GM21423 (cell line): ENCODE measurements around the gene MGLL.

Experiments
- ATAC-seq: cut with Tn5 transposase; IDR thresholded peaks from one replicate; pipeline ENCODE4 v1.9.1; 2021; ENCODE audit warnings: mild to moderate bottlenecking, moderate library complexity; ENCODE audit not compliant: unreplicated experiment

The MGLL gene

GRCh38 chr3:127835993-127836882, 13.9 kb upstream of the MGLL start:
- peak; percentile 77 for ATAC-seq

- no peak for ATAC-seq
Measured at GRCh38 chr3:127834771-127835170, 12.5 kb upstream of the MGLL start.

- no peak for ATAC-seq
Measured at GRCh38 chr3:127833281-127834032, 11.1 kb upstream of the MGLL start.

- no peak for ATAC-seq
Measured at GRCh38 chr3:127831723-127832172, 9.4 kb upstream of the MGLL start.

- no peak for ATAC-seq
Measured at GRCh38 chr3:127829537-127829936, 7.2 kb upstream of the MGLL start.

GRCh38 chr3:127827808-127828207, 5.5 kb upstream of the MGLL start:
- no peak for ATAC-seq

GRCh38 chr3:127825756-127826155, 3.4 kb upstream of the MGLL start:
- ATAC-seq = no peak

- no peak for ATAC-seq
Measured at GRCh38 chr3:127824151-127824825, 2.0 kb upstream of the MGLL start.

- no peak for ATAC-seq
Measured at GRCh38 chr3:127823426-127823857, 1.1 kb upstream of the MGLL start.

GRCh38 chr3:127822682-127823425, 539 bp upstream of the MGLL start:
- peak; percentile 32 for ATAC-seq

GRCh38 chr3:127821394-127821793, 921 bp downstream of the MGLL start:
- ATAC-seq = no peak

GRCh38 chr3:127820826-127821313, 1.4 kb downstream of the MGLL start:
- no peak for ATAC-seq

GRCh38 chr3:127820221-127820825, 2.0 kb downstream of the MGLL start:
- peak; percentile 50 for ATAC-seq

GRCh38 chr3:127819656-127820055, 2.7 kb downstream of the MGLL start:
- ATAC-seq = no peak

- ATAC-seq = no peak
Measured at GRCh38 chr3:127819086-127819485, 3.2 kb downstream of the MGLL start.

- no peak for ATAC-seq
Measured at GRCh38 chr3:127817406-127817841, 4.9 kb downstream of the MGLL start.

- ATAC-seq = no peak
Measured at GRCh38 chr3:127816783-127817405, 5.4 kb downstream of the MGLL start.

- no peak for ATAC-seq
Measured at GRCh38 chr3:127815641-127816605, 6.4 kb downstream of the MGLL start.
